Measurements from ENCODE around the gene MCIDAS. TPM values are rescaled to one million over a fixed set of nuclear protein-coding genes. Genes with fewer than 3 reads are reported as not detected.

The MCIDAS gene
- total RNA-seq, 4 donors from 2014 or later = not detected

DNA sequence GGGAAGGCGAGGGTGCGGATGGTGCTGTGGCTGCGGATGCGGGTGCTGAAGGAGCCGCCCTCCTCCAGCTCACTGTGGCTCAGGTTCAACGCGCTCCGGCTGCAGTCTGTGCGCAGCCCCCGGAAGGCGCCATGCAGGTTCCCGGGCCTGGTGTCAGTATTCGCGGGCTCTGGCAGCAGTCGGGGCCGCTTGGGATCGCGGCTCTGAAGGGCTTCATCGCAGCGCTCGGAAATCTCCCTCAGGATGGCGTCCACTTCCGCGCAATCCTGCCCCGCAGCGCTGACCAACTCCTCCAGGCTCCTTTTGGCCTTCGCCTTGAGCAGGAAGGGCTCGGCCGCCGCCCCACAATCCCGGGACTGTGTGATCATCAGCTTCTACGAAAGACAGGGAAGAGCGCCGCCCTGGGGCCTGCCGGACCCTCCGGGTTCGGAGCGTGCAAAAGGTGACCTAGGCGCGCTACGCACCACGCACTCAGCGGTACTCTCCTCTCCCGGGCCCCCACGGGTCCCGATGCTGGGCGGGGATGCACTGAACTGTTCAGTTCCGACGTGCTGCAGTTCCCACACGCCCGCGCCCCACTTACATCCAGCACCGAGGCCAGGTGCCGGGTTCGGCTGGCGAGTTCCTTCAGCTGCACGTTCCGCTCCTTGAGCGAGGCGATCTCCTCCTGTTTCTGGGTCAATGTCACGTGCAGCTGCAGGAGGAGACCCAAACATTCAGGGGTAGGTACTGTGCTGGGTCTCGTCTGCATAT lies 6.5 kb downstream of the MCIDAS start:
- TF ChIP-seq CTCF (IDR thresholded peaks at IDR 0.05; ENCODE audit: low read depth) = no peak

GRCh38 chr5:55219770-55220169 lies 7.3 kb downstream of the MCIDAS start:
- TF ChIP-seq CTCF (IDR thresholded peaks at IDR 0.05; ENCODE audit: low read depth) = no peak

DNA sequence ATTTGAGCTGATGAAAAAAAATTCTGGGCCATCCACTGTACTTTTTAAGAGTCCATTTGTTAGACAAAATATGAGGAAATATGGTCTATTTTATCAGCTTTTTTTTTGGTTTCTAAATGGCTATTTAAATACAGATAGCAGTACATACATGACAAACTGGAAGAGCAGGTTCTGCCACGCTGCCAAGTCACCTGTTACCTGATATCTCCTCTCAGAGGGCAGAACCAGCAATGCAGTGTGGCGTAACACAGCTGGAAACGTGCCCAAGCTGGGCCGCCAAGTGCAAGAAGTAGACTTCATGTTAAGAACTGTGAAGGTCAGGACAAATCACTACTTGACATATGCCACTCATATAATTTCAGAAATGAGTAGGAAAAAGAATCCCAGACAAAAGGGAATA lies 8.1 kb downstream of the MCIDAS start:
- no peak for TF ChIP-seq CTCF (IDR thresholded peaks at IDR 0.05; ENCODE audit: low read depth)

- TF ChIP-seq CTCF (IDR thresholded peaks at IDR 0.05; ENCODE audit: low read depth) = no peak
These were observed 15.8 kb downstream of the MCIDAS start for GRCh38 chr5:55211184-55211874.

GRCh38 chr5:55205001-55205400 lies 22.1 kb downstream of the MCIDAS start:
- TF ChIP-seq CTCF (IDR thresholded peaks at IDR 0.05; ENCODE audit: low read depth) = no peak

GRCh38 chr5:55191165-55191564 lies 36.0 kb downstream of the MCIDAS start:
- no peak for TF ChIP-seq CTCF (IDR thresholded peaks at IDR 0.05; ENCODE audit: low read depth)

DNA sequence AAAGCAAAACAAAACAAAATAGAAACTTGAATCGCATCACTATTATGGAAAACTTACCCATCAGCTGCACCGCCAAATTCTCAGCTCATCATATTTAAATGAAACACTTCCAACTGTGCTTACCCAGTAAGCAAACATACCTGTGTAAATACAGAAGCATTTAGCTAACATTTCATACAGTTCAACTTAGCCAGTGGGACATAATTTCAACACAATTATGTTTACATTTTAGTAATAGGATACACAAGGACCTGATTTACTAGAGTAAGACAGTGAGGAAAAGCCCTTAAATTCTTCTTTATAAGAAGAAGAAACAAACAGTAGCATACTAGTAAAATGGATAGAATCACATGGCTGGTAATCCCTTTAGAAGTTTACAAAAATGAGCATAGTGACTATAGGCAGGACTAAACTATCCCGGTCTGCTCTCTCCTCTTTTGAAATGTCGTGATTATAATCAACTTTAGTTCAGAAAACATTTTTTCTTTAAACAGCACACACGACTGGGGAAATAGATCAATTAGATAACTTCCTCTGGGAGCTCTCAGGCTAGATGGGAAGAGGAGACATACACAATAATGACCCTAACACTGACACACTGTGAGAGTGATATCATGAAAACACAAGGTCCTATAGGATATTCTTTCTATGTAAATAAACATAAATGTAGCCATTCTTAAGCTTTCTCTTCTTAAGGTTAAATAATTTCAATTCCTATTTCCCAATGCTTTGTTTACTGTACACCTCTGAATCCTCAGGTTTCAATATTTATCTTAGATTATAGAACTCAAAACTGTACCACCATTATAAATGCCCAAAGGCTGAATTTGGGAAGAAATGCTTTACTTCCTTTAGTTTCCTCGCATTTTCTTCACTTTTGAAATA lies 38.2 kb downstream of the MCIDAS start:
- no peak for TF ChIP-seq CTCF (IDR thresholded peaks at IDR 0.05; ENCODE audit: low read depth)
